Stomach (tissue), 4 donors: ENCODE measurements around the gene RPP25L.

Experiments
- CTCF ChIP-seq, 7 experiments: fragments of 450-650 bp in 4 of 7; fragments of 200-600 bp in 3 of 7; sonication (generic) in 3 of 7; IDR thresholded peaks; one replicate each; pipeline ENCODE4 v1.5.1; 2016 to 2019; ENCODE audit warnings: antibody characterized with exemption in 7 of 7, control low read depth in 2 of 7, mild to moderate bottlenecking in 1 of 7
- POLR2A ChIP-seq, 4 donors: fragments of 450-650 bp; IDR thresholded peaks; one replicate each; pipeline ENCODE4 v1.6.1; 2016; ENCODE audit warnings: antibody characterized with exemption in 4 of 4, control low read depth in 2 of 4, mild to moderate bottlenecking in 1 of 4, moderate library complexity in 1 of 4

- TF ChIP-seq POLR2A (IDR thresholded peaks at IDR 0.05) (no peak), CTCF (IDR thresholded peaks at IDR 0.05) (no peak)
Measured at GRCh38 chr9:34636791-34637355, 25.0 kb upstream of the RPP25L start.
